Neuronal stem cell (in vitro differentiated cells): ENCODE measurements around the gene FSHR.

Source experiments
- DNase-seq: peaks from one replicate; pipeline ENCODE4 v3.0.0-alpha.2; 2013; ENCODE audit warnings: low spot score
- H2AFZ ChIP-seq: one replicate; pipeline ENCODE4 v1.6.1; 2013; ENCODE audit warnings: mild to moderate bottlenecking, low read length, inconsistent platforms
- H2AK5ac ChIP-seq: 2 replicates; pipeline ENCODE4 v1.6.1; 2013; ENCODE audit warnings: low read depth, mild to moderate bottlenecking, inconsistent platforms, low read length, moderate library complexity, mixed read lengths
- H2BK120ac ChIP-seq: 2 replicates; pipeline ENCODE4 v1.6.1; 2013; ENCODE audit warnings: low read depth, mild to moderate bottlenecking, inconsistent platforms, low read length, moderate library complexity, mixed read lengths
- H2BK12ac ChIP-seq: one replicate; pipeline ENCODE4 v1.6.1; 2013; ENCODE audit warnings: low read length, inconsistent platforms
- H2BK15ac ChIP-seq: 2 replicates; pipeline ENCODE4 v1.6.1; 2013; ENCODE audit warnings: mild to moderate bottlenecking, low read length, inconsistent platforms, mixed read lengths
- H2BK5ac ChIP-seq: one replicate; pipeline ENCODE4 v1.6.1; 2013; ENCODE audit warnings: inconsistent platforms, mild to moderate bottlenecking, low read length, moderate library complexity
- H3K14ac ChIP-seq: one replicate; pipeline ENCODE4 v1.6.1; 2013; ENCODE audit warnings: low read length, inconsistent platforms
- H3K18ac ChIP-seq: 2 replicates; pipeline ENCODE4 v1.6.1; 2013; ENCODE audit warnings: low read length, inconsistent platforms
- H3K23ac ChIP-seq: 2 replicates; pipeline ENCODE4 v1.6.1; 2013; ENCODE audit warnings: low read depth, mild to moderate bottlenecking, mixed read lengths, low read length, inconsistent platforms; ENCODE audit not compliant: poor library complexity
- H3K27ac ChIP-seq: replicated peaks from 3 replicates; pipeline ENCODE4 v1.5.1; 2013; ENCODE audit warnings: low read length, inconsistent platforms
- H3K27me3 ChIP-seq, 3 experiments: 2 replicates each; pipeline ENCODE4 v1.6.1; 2013; ENCODE audit warnings: low read length in 3 of 3, mild to moderate bottlenecking in 2 of 3, inconsistent platforms in 1 of 3, low read depth in 1 of 3, mixed read lengths in 1 of 3, moderate library complexity in 1 of 3; ENCODE audit not compliant: control insufficient read depth in 3 of 3, insufficient read depth in 3 of 3
- H3K36me3 ChIP-seq, 2 donors: replicated peaks in 1 of 2; 2 replicates each; pipeline ENCODE4 v1.6.1; 2013; ENCODE audit warnings: low read length in 2 of 2; ENCODE audit not compliant: control insufficient read depth in 2 of 2, insufficient read depth in 2 of 2
- H3K4ac ChIP-seq: 2 replicates; pipeline ENCODE4 v1.6.1; 2013; ENCODE audit warnings: inconsistent platforms, mild to moderate bottlenecking, low read length, moderate library complexity
- H3K4me1 ChIP-seq, 2 donors: 1 replicate in 1 of 2; 2 replicates in 1 of 2; pipeline ENCODE4 v1.6.1; 2013; ENCODE audit warnings: low read length in 2 of 2, low read depth in 1 of 2; ENCODE audit not compliant: control insufficient read depth in 2 of 2, insufficient read depth in 1 of 2
- H3K4me2 ChIP-seq: one replicate; pipeline ENCODE4 v1.6.1; 2013; ENCODE audit warnings: mild to moderate bottlenecking, low read length, inconsistent platforms; ENCODE audit not compliant: insufficient read depth, poor library complexity, severe bottlenecking
- H3K4me3 ChIP-seq, 2 donors: 2 replicates each; pipeline ENCODE4 v1.5.1; 2013; ENCODE audit warnings: low read length in 2 of 2, mild to moderate bottlenecking in 2 of 2, inconsistent platforms in 1 of 2, moderate library complexity in 1 of 2
- H3K79me1 ChIP-seq: one replicate; pipeline ENCODE4 v1.6.1; 2013; ENCODE audit warnings: low read depth, mild to moderate bottlenecking, inconsistent platforms, low read length, moderate library complexity
- H3K9ac ChIP-seq: one replicate; pipeline ENCODE4 v1.6.1; 2013; ENCODE audit warnings: mild to moderate bottlenecking, low read depth, low read length, inconsistent platforms; ENCODE audit not compliant: poor library complexity
- H3K9me3 ChIP-seq, 2 donors: replicated peaks in 1 of 2; 2 replicates each; pipeline versions ENCODE3 to v1.6.1; 2013; ENCODE audit warnings: low read length in 2 of 2, mild to moderate bottlenecking in 2 of 2, inconsistent platforms in 1 of 2, low read depth in 1 of 2, mixed read lengths in 1 of 2, moderate library complexity in 1 of 2; ENCODE audit not compliant: control insufficient read depth in 2 of 2, insufficient read depth in 1 of 2
- H4K8ac ChIP-seq: one replicate; pipeline ENCODE4 v1.6.1; 2013; ENCODE audit warnings: low read depth, mild to moderate bottlenecking, inconsistent platforms, low read length, moderate library complexity
- H4K91ac ChIP-seq: one replicate; pipeline ENCODE4 v1.6.1; 2013; ENCODE audit warnings: low read length, low read depth, mild to moderate bottlenecking, inconsistent platforms; ENCODE audit not compliant: poor library complexity
- WGBS, 2 donors: extraction: QIAGEN DNeasy Blood & Tissue Kit; methylation state at CpG; one replicate each; pipeline ENCODE4 v1.1.7; 2013; ENCODE audit warnings: missing lambda C conversion rate in 2 of 2, mixed read lengths in 1 of 2; ENCODE audit not compliant: insufficient read length in 2 of 2, insufficient replicate concordance in 1 of 2; ENCODE audit errors: extremely low coverage in 2 of 2; 5-methylcytosine and 5-hydroxymethylcytosine counted together

FSHR gene

GRCh38 chr2:49029406-49029805, 124.9 kb downstream of the FSHR start:
- H4K8ac ChIP-seq: no peak overlapping the region
- H3K27ac ChIP-seq: no peak overlapping the region
- no peak overlapping the region for H3K23ac ChIP-seq
- no peak overlapping the region for H3K4me2 ChIP-seq
- H3K18ac ChIP-seq: no peak overlapping the region
- H3K4me3 ChIP-seq: no peak overlapping the region
- DNase-seq: no peak
- H2BK12ac ChIP-seq: no peak overlapping the region
- H3K36me3 ChIP-seq: no peaks in the 10 kb centered on the region
- no peak overlapping the region for H3K4ac ChIP-seq
- no peaks in the 10 kb centered on the region for H3K79me1 ChIP-seq
- no peak overlapping the region for H2BK15ac ChIP-seq
- H3K9ac ChIP-seq: no peak overlapping the region
- H4K91ac ChIP-seq: no peak overlapping the region
- no peaks in the 10 kb centered on the region for H3K9me3 ChIP-seq
- H2BK5ac ChIP-seq: no peak overlapping the region
- peaks cover 0 to 2% of the 10 kb centered on the region in 2 donors for H3K4me1 ChIP-seq
- no peak overlapping the region for H3K14ac ChIP-seq
- WGBS, 2 donors: no CpG with 5 or more reads among the region's 1 CpG
- H2BK120ac ChIP-seq: no peak overlapping the region
- H3K27me3 ChIP-seq: no peaks in the 10 kb centered on the region
- no peak overlapping the region for H2AFZ ChIP-seq
- no peak overlapping the region for H2AK5ac ChIP-seq

GRCh38 chr2:49028101-49028500, 126.2 kb downstream of the FSHR start:
- Histone ChIP-seq H3K4me1 (no peaks in the 10 kb centered on the region), H3K27me3 (no peaks in the 10 kb centered on the region), H4K8ac (no peak overlapping the region), H2AK5ac (no peak overlapping the region), H3K4me2 (no peak overlapping the region), H2BK15ac (no peak overlapping the region), H2BK12ac (no peak overlapping the region), H3K14ac (no peak overlapping the region), H3K4me3 (no peak overlapping the region), H2BK120ac (no peak overlapping the region), H3K36me3 (no peaks in the 10 kb centered on the region), H3K18ac (no peak overlapping the region), H3K9ac (no peak overlapping the region), H2AFZ (no peak overlapping the region), H3K27ac (no peak overlapping the region), H3K9me3 (no peaks in the 10 kb centered on the region), H3K79me1 (no peaks in the 10 kb centered on the region), H2BK5ac (no peak overlapping the region), H4K91ac (no peak overlapping the region), H3K23ac (no peak overlapping the region), H3K4ac (no peak overlapping the region)
- DNase-seq: no peak
- WGBS, 2 donors: no CpG with 5 or more reads among the region's 3 CpGs

- Histone ChIP-seq H2AFZ (no peak overlapping the region), H3K79me1 (no peaks in the 10 kb centered on the region), H2BK5ac (no peak overlapping the region), H2AK5ac (no peak overlapping the region), H3K4ac (no peak overlapping the region), H3K14ac (no peak overlapping the region), H3K27ac (no peak overlapping the region), H2BK120ac (no peak overlapping the region), H3K27me3 (no peaks in the 10 kb centered on the region), H2BK15ac (no peak overlapping the region), H3K9me3 (no peaks in the 10 kb centered on the region), H3K4me1 (no peaks in the 10 kb centered on the region), H3K36me3 (no peaks in the 10 kb centered on the region), H4K91ac (no peak overlapping the region), H3K23ac (no peak overlapping the region), H3K9ac (no peak overlapping the region), H3K4me2 (no peak overlapping the region), H3K18ac (no peak overlapping the region), H3K4me3 (no peak overlapping the region), H2BK12ac (no peak overlapping the region), H4K8ac (no peak overlapping the region)
- WGBS, 2 donors: no CpG with 5 or more reads among the region's 4 CpGs
- DNase-seq: no peak
Measured at GRCh38 chr2:49026706-49027105, 127.6 kb downstream of the FSHR start.

GRCh38 chr2:49021271-49021670, 133.0 kb downstream of the FSHR start:
- Histone ChIP-seq H3K14ac (no peak overlapping the region), H4K8ac (no peak overlapping the region), H3K9me3 (no peaks in the 10 kb centered on the region), H2AFZ (no peak overlapping the region), H2AK5ac (no peak overlapping the region), H4K91ac (no peak overlapping the region), H3K79me1 (no peaks in the 10 kb centered on the region), H2BK12ac (no peak overlapping the region), H3K27ac (no peak overlapping the region), H3K36me3 (no peaks in the 10 kb centered on the region), H3K4me2 (no peak overlapping the region), H2BK15ac (no peak overlapping the region), H3K27me3 (no peaks in the 10 kb centered on the region), H3K4ac (no peak overlapping the region), H3K4me3 (no peak overlapping the region), H3K23ac (no peak overlapping the region), H2BK120ac (no peak overlapping the region), H3K4me1 (peaks cover 0 to 1% of the 10 kb centered on the region in 2 donors), H3K9ac (no peak overlapping the region), H3K18ac (no peak overlapping the region), H2BK5ac (no peak overlapping the region)
- DNase-seq: no peak
- WGBS, 2 donors: no CpG with 5 or more reads among the region's 2 CpGs
